HG03064 (cell line): ENCODE data around the gene ZNF487.
"Not testable (repeated sequence)": the region's sequence is repeated elsewhere in the genome, so short reads cannot be mapped to it uniquely, and the experiment has no call there.

ENCODE experiments used
- ATAC-seq: cut with Tn5 transposase; IDR thresholded peaks from one replicate; pipeline ENCODE4 v1.9.1; 2021; ENCODE audit warnings: low read depth; ENCODE audit not compliant: unreplicated experiment

ZNF487 gene

DNA sequence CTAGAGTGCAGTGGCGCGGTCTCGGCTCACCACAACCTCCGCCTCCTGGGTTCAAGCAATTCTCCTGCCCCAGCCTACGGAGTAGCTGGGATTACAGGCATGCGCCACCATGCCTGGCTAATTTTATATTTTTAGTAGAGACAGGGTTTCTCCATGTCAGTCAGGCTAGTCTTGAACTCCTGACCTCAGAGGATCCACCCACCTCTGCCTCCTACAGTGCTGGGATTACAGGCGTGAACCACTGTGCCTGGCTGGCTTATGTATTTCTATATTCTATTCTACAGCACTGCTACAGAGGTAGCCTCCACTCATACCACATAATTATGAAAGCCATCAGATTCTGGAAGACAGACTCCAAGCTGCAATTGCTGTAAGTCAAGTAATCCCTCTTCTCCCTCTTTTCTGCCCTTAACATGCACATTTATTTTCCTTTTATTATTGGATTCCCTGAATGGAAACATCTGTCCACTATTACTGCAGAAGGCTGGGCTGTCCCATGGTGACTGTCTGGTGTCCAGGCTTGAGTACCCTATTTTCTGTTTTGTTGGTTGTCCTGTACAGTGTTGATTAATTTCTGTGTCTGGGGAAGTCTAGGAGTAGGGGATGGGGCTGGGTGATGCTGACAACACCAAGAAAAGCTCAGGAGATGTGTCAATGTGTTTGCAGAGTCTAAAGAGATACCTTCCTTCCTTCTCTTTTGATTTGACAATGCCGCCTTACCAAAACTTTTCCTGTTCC lies 5.8 kb upstream of the ZNF487 start:
- ATAC-seq = no peak

DNA sequence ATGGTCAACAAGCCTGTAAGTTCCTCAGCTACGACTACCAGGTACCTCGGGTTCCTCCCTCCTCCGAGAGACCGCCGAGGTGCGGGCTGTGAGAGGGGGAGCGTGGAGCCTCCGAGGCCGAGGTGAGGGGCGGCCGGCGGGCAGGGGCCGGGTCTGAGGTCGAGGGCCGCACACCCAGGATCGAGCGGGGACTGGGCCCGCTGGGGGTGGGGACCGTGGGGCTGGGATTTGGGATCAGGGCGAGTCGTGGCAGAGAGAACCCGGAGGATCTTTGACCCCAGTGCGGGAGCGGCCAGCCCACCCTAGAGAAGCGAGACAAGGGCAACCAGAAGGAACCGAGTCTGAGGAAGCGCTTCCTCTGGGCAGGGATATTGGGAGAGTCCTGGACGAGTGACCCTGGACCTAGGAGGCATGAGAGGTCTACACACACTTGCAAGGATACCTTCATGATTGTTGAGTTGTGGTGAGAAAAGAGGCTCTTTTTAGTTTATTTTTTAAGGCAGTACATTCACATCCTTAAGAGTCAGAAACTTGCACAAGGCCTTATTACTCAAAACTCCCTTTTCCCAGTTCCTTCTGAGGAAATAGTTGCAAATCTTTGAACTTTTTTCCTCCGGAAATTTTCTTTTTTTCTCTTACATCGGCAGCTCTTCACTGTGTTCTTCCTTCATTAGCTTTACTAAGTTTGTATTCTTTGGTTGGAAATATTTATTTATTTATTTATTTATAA lies 395 bp downstream of the ZNF487 start:
- no peak for ATAC-seq

DNA sequence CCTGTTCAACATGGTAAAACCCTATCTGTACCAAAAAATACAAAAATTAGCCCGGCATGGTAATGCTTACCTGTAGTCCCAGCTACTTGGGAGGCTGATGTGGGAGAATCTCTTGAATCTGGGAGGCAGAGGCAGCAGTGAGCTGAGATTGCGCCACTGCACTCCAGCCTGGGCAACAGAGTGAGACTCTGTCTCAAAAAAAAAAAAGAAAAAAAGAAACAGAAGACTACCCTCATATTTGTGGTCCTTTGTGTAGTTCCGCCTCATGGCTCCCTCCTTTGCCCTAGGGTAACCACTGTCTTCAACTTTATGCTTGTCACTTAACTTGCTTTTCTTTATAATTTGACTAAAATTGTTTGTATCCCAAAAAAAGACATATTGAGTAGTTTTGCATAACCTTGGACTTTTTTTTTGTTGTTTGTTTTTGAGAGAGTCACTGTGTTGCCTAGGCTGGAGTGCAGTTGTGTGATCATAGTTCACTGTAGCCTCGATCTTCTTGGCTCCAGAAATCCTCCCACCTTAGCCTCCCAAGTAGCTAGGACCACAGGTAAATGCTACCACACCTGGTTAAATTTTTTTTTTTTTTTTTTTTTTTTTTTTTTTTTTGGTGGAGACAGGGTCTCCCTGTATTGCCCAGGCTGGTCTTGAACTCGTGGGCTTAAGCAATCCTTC lies 3.7 kb downstream of the ZNF487 start:
- no peak for ATAC-seq

DNA sequence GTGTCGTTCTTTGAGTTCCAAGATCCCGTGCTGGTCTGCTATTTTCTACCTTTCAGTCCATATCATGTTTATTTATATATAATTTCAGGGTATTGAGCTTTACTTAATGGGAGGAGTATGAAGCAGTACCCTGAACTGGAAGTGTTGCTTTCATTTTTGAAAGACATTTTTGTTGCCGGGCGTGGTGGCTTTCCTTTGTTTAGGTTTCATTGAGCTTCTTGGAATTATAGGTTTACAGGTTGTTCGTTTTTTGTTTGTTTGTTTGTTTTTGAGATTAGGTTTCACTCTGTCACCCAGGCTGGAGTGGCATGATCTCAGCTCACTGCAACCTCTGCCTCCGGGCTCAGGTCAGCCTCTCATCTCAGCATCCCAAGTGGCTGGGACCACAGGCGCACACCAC lies 7.4 kb downstream of the ZNF487 start:
- no peak for ATAC-seq

DNA sequence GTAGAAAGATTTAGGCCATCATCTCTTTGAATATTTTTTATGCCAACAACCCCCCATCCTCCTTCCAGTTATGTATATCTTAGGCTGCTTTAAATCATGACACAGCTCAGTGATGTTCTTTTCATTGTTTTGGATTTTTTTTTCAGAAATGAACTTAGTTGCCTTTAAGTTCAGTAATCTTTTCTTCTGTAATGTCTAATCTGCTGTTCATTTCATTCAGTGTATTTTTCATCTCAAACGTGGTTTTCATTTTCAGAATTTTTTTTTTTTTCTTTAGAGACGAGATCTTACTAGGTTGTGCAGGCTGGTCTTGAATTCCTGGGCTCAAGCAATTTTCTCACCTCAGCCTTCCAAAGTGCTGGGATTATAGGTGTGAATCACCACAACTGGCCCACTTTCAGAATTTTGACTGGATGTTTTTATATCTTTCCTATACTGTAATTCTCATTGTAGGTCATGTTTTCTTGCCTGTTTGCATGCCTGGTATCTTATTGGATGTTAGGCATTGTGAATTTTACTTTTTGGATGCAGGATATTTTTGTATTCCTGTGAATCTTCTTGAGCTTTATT lies 8.1 kb downstream of the ZNF487 start:
- ATAC-seq = no peak

DNA sequence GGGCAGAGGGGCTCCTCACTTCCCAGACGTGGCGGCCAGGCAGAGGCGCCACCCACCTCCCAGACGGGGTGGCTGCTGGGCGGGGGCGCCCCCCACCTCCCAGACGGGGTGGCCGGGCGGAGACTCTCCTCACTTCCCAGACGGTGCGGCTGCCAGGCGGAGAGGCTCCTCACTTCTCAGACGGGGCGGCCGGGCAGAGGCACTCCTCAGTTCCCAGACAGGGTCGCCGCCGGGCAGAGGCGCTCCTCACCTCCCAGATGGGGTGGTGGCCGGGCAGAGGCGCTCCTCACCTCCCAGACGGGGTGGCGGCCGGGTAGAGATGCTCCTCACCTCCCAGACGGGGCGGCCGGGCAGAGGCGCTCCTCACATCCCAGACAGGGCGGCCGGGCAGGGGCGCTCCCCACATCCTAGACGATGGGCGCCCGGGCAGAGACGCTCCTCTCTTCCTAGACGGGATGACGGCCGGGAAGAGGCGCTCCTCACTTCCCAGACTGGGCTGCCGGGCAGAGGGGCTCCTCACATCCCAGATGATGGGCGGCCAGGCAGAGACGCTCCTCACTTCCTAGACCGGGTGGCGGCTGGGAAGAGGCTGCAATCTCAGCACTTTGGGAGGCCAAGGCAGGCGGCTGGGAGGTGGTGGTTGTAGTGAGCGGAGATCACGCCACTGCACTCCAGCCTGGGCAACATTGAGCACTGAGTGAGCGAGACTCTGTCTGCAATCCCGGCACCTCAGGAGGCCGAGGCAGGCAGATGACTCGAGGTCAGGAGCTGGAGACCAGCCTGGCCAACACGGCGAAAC lies 9.5 kb downstream of the ZNF487 start:
- not testable (repeated sequence) for ATAC-seq

DNA sequence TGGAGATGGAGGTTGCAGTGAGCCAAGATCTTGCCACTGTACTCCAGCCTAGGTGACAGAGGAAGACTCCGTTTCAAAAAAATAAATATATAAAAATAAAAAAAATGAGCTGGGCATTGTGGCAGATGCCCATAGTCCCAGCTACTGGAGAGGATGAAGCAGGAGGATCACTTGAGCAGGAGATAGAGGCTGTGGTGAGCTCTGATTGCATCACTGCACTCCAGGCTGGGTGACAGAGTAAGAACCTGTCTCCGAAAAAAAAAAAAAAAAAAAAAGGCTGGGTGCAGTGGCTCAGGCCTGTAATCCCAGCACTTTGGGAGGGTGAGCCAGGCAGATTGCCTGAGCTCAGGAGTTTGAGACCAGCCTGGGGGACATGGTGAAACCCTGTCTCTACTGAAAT lies 11.8 kb downstream of the ZNF487 start:
- no peak for ATAC-seq

DNA sequence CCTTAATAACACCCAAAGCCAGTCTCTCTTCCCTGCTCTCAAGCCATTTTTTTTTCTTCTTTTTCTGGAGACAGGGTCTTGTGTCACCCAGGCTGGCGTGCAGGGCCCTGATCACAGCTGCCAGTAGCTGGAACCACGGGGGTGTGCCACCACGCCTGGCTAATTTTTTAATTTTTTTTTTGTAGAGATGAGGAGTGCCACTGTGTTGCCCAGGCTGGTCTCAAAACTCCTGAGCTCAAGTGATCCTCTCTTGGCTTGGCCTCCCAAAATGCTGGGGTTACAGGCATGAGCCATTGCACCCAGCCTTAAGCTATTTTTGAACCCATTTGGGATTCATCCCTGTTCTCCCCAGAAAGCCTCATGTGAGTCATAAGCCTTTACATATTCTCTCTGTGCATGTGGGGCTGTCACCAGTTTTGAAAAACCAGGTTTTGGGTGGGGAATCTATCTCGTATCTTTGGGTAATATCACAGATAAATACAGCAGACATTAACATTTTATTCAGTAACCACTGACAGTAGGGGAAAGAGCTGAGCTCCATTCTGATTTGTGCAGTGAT lies 15.5 kb downstream of the ZNF487 start:
- ATAC-seq = peak; percentile 0

DNA sequence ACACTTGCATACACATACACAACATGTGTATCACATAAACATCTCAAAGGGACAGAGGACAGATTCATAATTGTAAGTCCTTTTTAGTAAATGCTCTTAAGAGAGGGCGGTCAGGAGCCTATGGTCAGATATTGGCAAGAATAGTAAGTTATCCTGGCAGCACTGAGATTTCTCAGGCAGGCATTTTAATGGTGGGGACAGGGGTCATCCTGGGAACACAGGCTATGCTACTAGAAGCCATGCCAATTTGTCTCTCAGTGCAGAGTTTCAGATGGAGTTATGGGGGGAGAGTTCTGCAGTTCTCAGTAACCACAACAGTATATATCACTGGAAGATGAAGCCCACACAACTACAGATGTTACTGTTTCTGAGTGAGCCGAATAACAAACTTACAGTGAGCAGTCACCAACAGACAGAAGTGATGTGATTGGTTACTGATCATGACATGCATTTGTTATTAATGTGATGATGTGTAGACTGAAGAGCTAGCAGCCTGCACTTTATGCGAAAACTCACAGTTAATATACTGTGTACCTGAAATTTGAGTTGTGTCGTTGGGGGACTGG lies 16.4 kb downstream of the ZNF487 start:
- ATAC-seq = no peak

DNA sequence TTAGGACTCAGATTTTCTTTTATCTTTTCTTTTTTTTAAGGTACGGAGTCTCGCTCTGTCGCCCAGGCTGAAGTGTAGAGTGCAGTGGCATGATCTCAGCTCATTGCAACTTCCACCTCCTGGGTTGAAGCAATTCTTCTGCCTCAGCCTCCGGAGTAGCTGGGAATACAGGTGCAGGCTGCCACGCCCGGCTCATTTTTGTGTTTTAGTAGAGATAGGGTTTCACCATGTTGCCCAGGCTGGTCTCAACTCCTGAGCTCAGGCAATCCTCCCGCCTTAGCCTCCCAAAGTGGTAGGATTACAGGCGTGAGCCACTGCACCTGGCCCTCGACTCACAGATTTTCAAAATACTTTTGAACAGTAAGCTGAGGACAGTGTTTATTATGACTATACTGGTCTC lies 17.1 kb downstream of the ZNF487 start:
- ATAC-seq = not testable (repeated sequence)

DNA sequence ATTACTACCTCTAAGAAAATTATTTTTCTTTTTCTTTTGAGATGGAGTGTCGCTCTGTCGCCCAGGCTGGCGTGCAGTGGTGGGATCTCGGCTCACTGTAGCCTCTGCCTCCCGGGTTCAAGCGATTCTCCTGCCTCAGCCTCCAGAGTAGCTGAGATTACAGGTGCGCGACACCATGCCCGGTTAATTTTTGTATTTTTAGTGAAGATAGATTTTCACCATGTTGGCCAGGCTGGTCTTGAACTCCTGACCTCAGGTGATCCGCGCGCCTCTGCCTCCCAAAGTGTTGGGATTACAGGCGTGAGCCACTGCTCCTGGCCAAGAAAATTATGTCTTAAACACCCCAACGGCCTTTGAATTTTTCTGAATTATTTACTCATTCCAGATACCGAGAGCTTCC lies 19.6 kb downstream of the ZNF487 start:
- not testable (repeated sequence) for ATAC-seq

DNA sequence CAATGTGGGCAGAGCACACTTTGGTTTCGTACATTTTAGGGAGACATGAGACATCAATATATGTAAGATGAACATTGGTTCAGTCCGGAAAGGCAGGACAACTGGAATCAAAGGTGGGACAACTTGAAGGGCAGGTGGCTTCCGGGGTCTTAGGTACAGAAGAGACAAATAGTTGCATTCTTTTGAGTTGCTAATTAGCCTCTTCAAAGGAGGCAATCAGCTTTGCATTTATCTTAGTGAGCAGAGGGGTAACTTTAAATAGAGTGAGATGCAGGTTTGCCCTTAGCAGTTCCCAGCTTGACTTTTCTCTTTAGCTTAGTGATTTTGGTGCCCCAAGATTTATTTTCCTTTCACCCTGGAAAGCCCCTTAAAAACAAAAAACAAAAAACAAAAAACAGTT lies 21.3 kb downstream of the ZNF487 start:
- no peak for ATAC-seq

DNA sequence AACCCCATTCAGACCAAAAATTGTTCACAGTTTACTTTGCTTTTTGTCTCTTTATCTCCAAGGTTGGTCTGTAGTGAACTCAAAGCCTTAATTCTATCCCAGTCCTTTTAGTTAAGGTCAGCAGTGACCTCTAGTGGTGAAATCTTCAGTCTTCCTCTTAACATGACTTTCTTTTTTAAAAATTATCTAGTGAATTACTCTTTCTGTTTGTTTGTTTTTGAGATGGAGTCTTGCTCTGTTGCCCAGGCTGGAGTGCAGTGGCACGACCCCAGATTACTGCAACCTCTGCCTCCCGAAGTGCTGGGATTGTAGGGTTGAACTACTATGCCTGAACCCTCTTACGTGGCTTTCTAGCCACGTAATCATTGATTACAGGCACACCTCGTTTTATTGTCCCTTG lies 25.0 kb downstream of the ZNF487 start:
- peak; percentile 63 for ATAC-seq

DNA sequence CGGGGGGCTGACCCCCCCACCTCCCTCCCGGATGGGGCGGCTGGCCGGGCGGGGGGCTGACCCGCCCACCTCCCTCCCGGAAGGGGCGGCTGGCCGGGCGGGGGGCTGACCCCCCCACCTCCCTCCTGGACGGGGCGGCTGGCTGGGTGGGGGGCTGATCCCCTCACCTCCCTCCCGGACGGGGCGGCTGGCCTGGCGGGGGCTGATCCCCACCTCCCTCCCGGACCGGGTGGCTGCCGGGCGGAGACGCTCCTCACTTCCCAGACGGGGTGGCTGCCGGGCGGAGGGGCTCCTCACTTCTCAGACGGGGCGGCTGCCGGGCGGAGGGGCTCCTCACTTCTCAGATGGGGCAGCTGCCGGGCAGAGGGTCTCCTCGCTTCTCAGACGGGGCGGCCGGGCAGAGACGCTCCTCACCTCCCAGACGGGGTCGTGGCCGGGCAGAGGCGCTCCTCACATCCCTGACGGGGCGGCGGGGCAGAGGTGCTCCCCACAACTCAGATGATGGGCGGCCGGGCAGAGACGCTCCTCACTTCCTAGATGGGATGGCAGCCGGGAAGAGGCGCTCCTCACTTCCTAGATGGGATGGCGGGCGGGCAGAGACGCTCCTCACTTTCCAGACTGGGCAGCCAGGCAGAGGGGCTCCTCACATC lies 28.3 kb downstream of the ZNF487 start:
- not testable (repeated sequence) for ATAC-seq

DNA sequence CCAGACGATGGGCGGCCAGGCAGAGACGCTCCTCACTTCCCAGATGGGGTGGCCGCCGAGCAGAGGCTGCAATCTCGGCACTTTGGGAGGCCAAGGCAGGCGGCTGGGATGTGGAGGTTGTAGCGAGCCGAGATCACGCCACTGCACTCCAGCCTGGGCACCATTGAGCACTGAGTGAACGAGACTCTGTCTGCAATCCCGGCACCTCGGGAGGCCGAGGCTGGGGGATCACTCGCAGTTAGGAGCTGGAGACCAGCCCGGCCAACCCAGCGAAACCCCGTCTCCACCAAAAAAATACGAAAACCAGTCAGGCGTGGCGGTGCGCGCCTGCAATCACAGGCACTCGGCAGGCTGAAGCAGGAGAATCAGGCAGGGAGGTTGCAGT lies 28.8 kb downstream of the ZNF487 start:
- ATAC-seq = not testable (repeated sequence)

DNA sequence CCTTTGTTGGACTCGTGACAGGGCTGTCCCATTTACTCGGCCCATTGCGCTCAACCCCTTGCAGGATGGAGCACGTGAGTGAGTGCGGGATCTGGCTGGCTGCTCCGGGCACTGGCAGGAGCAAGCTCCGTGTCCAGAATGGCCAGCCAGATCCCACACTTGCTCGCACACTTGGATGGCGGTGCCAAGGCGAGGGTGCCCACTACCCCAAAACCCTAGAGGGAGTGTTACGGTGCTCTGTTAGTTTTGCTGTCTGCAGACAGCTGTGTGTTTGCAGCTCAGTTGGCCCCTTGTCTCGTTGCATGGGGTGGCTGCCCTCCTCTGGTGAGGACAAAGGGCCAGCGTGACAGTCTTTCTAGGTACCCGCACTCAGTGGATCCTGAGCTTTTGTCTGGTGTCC lies 34.2 kb downstream of the ZNF487 start:
- ATAC-seq = no peak

DNA sequence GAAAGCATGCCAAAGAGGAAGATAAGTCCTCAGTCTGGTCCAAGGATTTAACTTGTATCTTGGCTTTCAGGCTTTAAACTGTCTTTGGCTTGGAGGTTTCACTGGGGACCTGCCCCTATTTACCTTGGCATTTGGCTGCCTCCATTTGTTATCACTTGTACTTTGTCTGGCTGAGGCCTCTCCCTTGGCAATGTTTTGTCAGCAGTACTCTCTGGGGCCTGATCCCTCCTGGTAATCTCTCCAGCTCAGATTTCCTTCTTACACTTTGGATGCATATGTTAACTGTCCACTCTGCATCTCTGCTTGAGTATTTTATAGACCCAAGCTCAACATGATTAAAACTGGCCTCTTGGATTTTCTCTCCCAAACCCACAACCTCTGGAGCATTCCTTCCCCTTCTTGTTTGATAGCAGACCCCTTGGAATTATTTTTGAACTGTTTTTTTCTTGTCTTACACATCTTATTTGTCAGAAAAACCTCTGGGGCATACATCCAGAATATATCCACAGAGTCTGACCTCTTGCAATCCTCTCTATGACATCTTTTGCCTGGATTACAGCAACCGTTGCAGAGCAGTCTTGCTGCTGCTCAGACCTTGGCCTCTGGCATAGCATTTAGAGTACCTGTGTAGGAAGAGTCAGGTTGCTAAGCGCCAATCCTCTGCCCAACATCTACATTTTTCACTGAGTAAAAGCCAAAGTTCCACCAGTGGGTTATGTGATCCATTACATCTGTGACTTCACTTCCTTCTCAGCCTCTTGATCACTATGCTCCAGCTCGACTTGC lies 35.2 kb downstream of the ZNF487 start:
- ATAC-seq = no peak

DNA sequence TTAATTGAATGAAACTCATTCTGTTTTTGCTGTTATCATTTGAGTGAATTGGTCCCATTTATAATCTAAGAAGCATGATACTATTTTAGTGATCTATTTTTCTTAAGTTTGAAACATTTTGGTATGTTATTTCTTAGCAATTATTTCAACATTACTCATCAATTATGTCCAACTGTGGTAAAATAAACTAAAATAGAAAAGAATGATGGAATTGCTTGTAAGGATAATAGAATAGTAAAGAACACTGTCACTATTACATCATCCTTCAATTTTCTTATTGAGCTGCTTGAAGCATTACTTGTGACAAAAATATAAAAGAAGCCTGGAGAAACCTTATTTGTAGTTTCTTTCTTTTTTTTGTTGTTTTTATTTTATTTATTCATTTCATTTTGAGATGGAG lies 42.4 kb downstream of the ZNF487 start:
- ATAC-seq = no peak
